Breast epithelium (tissue), 4 donors: ENCODE measurements around the gene MEPE. TPM values are rescaled to one million over a fixed set of nuclear protein-coding genes. Genes with fewer than 3 reads are reported as not detected.

Experiments
- DNase-seq, 2 donors: peaks; one replicate each; pipeline ENCODE4 v3.0.0-alpha.2; 2019; ENCODE audit warnings: low spot score in 2 of 2
- H3K27ac ChIP-seq, 2 donors: fragments of 200-600 bp; sonication (generic) in 1 of 2; one replicate each; pipeline ENCODE4 v1.5.1; 2016 to 2019; ENCODE audit warnings: mild to moderate bottlenecking in 1 of 2
- H3K27me3 ChIP-seq, 2 donors: fragments of 200-600 bp; sonication (generic) in 1 of 2; one replicate each; pipeline versions ENCODE4 v1.5.1 to v1.6.0; 2017 to 2019; ENCODE audit warnings: control low read depth in 1 of 2, mild to moderate bottlenecking in 1 of 2
- H3K36me3 ChIP-seq: fragments of 200-600 bp; one replicate; pipeline ENCODE4 v1.5.1; 2019
- H3K4me1 ChIP-seq, 2 donors: fragments of 200-600 bp; sonication (generic); one replicate each; pipeline ENCODE4 v1.5.1; 2016 to 2019; ENCODE audit warnings: control low read depth in 1 of 2
- H3K4me3 ChIP-seq, 3 donors: fragments of 200-600 bp; sonication (generic); 1 replicate in 2 of 3; 2 replicates in 1 of 3; pipeline ENCODE4 v1.5.1; 2016 to 2019; ENCODE audit warnings: mild to moderate bottlenecking in 3 of 3, moderate library complexity in 2 of 3
- H3K9me3 ChIP-seq, 2 donors: fragments of 200-600 bp; sonication (generic) in 1 of 2; one replicate each; pipeline ENCODE4 v1.5.1; 2016 to 2019; ENCODE audit warnings: control low read depth in 1 of 2
- CTCF ChIP-seq, 3 donors: fragments of 450-650 bp; IDR thresholded peaks; one replicate each; pipeline ENCODE4 v1.5.1; 2016 to 2017; ENCODE audit warnings: antibody characterized with exemption in 3 of 3, mild to moderate bottlenecking in 3 of 3, moderate library complexity in 3 of 3
- POLR2A ChIP-seq: fragments of 450-650 bp; IDR thresholded peaks from one replicate; pipeline ENCODE4 v1.6.1; 2016; ENCODE audit warnings: antibody characterized with exemption, mild to moderate bottlenecking, moderate library complexity
- POLR2AphosphoS5 ChIP-seq, 3 donors: sonication (generic); formaldehyde crosslinking; IDR thresholded peaks; one replicate each; pipeline ENCODE4 v1.6.1; 2017; ENCODE audit warnings: antibody characterized with exemption in 3 of 3
- intact Hi-C: fragments of 100-400 bp; cut with DNase I; formaldehyde crosslinking; loops from one replicate; pipeline ENCODE4 v1.15.1; 2023; ENCODE audit warnings: low total_unique reads
- total RNA-seq, 3 donors: library from RNA; depleted of rRNA; stranded (reverse); fragments of >200 nt; gene quantifications; one replicate each; pipeline ENCODE4 v1.1.0, GENCODE V29; 2016

Gene MEPE
- total RNA-seq, 3 donors from 2014 or later = not detected

- Histone ChIP-seq H3K27ac (no peak overlapping the region), H3K36me3 (no peaks in the 10 kb centered on the region), H3K4me1 (no peaks in the 10 kb centered on the region), H3K4me3 (no peak overlapping the region), H3K9me3 (no peaks in the 10 kb centered on the region), H3K27me3 (no peaks in the 10 kb centered on the region)
- intact Hi-C loops = no loop called here
- DNase-seq = no peak
- TF ChIP-seq POLR2A (no peak), CTCF (IDR thresholded peaks at IDR 0.05) (no peak), POLR2AphosphoS5 (IDR thresholded peaks at IDR 0.05) (no peak)
Observed at GRCh38 chr4:87834401-87834800, 1.6 kb downstream of the MEPE start.

GRCh38 chr4:87835197-87835596 lies 2.4 kb downstream of the MEPE start:
- Histone ChIP-seq H3K27me3 (no peaks in the 10 kb centered on the region), H3K4me1 (no peaks in the 10 kb centered on the region), H3K27ac (no peak overlapping the region), H3K9me3 (no peaks in the 10 kb centered on the region), H3K4me3 (no peak overlapping the region), H3K36me3 (no peaks in the 10 kb centered on the region)
- no peak for DNase-seq
- intact Hi-C loops = no loop called here
- TF ChIP-seq POLR2A (no peak), CTCF (IDR thresholded peaks at IDR 0.05) (no peak), POLR2AphosphoS5 (IDR thresholded peaks at IDR 0.05) (no peak)

- Histone ChIP-seq H3K4me3 (no peak overlapping the region), H3K9me3 (no peaks in the 10 kb centered on the region), H3K27ac (no peak overlapping the region), H3K36me3 (no peaks in the 10 kb centered on the region), H3K27me3 (no peaks in the 10 kb centered on the region), H3K4me1 (no peaks in the 10 kb centered on the region)
- TF ChIP-seq POLR2A (no peak), CTCF (IDR thresholded peaks at IDR 0.05) (no peak), POLR2AphosphoS5 (IDR thresholded peaks at IDR 0.05) (no peak)
- intact Hi-C loops = no loop called here
- DNase-seq = no peak
Observed at GRCh38 chr4:87835743-87836142, 3.0 kb downstream of the MEPE start.

GRCh38 chr4:87838205-87838604 lies 5.4 kb downstream of the MEPE start:
- no peaks in the 10 kb centered on the region for H3K9me3 ChIP-seq
- intact Hi-C loops = no loop called here
- H3K27ac ChIP-seq = no peak overlapping the region
- H3K36me3 ChIP-seq = no peaks in the 10 kb centered on the region
- no peak for DNase-seq
- H3K4me1 ChIP-seq = no peaks in the 10 kb centered on the region
- H3K27me3 ChIP-seq = no peaks in the 10 kb centered on the region
- no peak for TF ChIP-seq CTCF (IDR thresholded peaks at IDR 0.05)
- H3K4me3 ChIP-seq = no peak overlapping the region

GRCh38 chr4:87838890-87839591 lies 6.3 kb downstream of the MEPE start:
- H3K36me3 ChIP-seq = no peaks in the 10 kb centered on the region
- DNase-seq = peak in 1 of 2 donors; percentile 24
- H3K4me3 ChIP-seq = no peak overlapping the region
- no peak for TF ChIP-seq POLR2AphosphoS5 (IDR thresholded peaks at IDR 0.05)
- TF ChIP-seq CTCF (IDR thresholded peaks at IDR 0.05) = peak; percentile 69 to 74 (median 70)
- TF ChIP-seq POLR2A = no peak
- intact Hi-C loops = no loop called here
- no peaks in the 10 kb centered on the region for H3K4me1 ChIP-seq
- no peaks in the 10 kb centered on the region for H3K27me3 ChIP-seq
- H3K9me3 ChIP-seq = no peaks in the 10 kb centered on the region
- no peak overlapping the region for H3K27ac ChIP-seq
